WTC11 (cell line): ENCODE results near the gene CFAP99. TPM values are rescaled to one million over a fixed set of nuclear protein-coding genes. Genes with fewer than 3 reads are reported as not detected.

Source experiments
- ATAC-seq: fragments of 200-7000 bp; cut with Tn5 transposase; 2 replicates; pipeline ENCODE4 v1.10.0; 2021; ENCODE audit warnings: mild to moderate bottlenecking, moderate library complexity
- CTCF ChIA-PET: fragments of 300-600 bp; sonication (Branson Sonifier 250); formaldehyde crosslinking; loops from one replicate; lab custom pipeline; 2021; ENCODE audit warnings: antibody characterized with exemption; lab: Charles Lee
- POLR2A ChIA-PET: fragments of 350-600 bp; sonication (Branson Sonifier 250); formaldehyde crosslinking; loops from one replicate; lab custom pipeline; 2021; ENCODE audit warnings: antibody characterized with exemption; lab: Charles Lee
- DNase-seq: peaks from one replicate; pipeline ENCODE4 v3.0.0; 2021; ENCODE audit warnings: low spot score
- H3K27ac Mint-ChIP-seq: 2 replicates; pipeline ENCODE4 v1.8.0; 2021; ENCODE audit warnings: mixed read lengths
- H3K27me3 Mint-ChIP-seq: 2 replicates; pipeline ENCODE4 v1.8.0; 2021; ENCODE audit warnings: low read depth, mild to moderate bottlenecking, moderate library complexity, mixed read lengths
- H3K36me3 Mint-ChIP-seq: 2 replicates; pipeline ENCODE4 v1.8.0; 2021; ENCODE audit warnings: mixed read lengths
- H3K4me1 Mint-ChIP-seq: 2 replicates; pipeline ENCODE4 v1.8.0; 2022; ENCODE audit warnings: mixed read lengths
- H3K4me3 Mint-ChIP-seq: 2 replicates; pipeline ENCODE4 v1.8.0; 2021; ENCODE audit warnings: mild to moderate bottlenecking, moderate library complexity, mixed read lengths
- H3K9me3 Mint-ChIP-seq: 2 replicates; pipeline ENCODE4 v1.8.0; 2021; ENCODE audit warnings: mixed read lengths
- AFF4 ChIP-seq: sonication (generic); formaldehyde crosslinking; IDR thresholded peaks from 2 replicates; pipeline ENCODE4 v1.8.1; 2023; ENCODE audit warnings: mild to moderate bottlenecking, missing genetic modification reagents, borderline replicate concordance
- ATF2 ChIP-seq: sonication (generic); formaldehyde crosslinking; IDR thresholded peaks from 2 replicates; pipeline ENCODE4 v1.8.1; 2022; ENCODE audit warnings: low read depth, missing genetic modification reagents, borderline replicate concordance
- GABPB1 ChIP-seq: sonication (generic); formaldehyde crosslinking; IDR thresholded peaks from 2 replicates; pipeline ENCODE4 v1.8.1; 2023; ENCODE audit warnings: mild to moderate bottlenecking, missing genetic modification reagents
- IRF2 ChIP-seq: sonication (generic); formaldehyde crosslinking; IDR thresholded peaks from 2 replicates; pipeline ENCODE4 v1.8.0; 2022; ENCODE audit warnings: low read depth, missing genetic modification reagents, borderline replicate concordance
- KAT7 ChIP-seq: sonication (generic); formaldehyde crosslinking; IDR thresholded peaks from 2 replicates; pipeline ENCODE4 v1.8.1; 2023; ENCODE audit warnings: missing genetic modification reagents, mild to moderate bottlenecking, borderline replicate concordance
- NFYB ChIP-seq: sonication (generic); formaldehyde crosslinking; conservative IDR thresholded peaks from 2 replicates; pipeline ENCODE4 v1.8.0; 2022; ENCODE audit warnings: low read depth, missing genetic modification reagents
- NR2C2 ChIP-seq: sonication (generic); formaldehyde crosslinking; IDR thresholded peaks from 2 replicates; pipeline ENCODE4 v1.8.0; 2022; ENCODE audit warnings: mild to moderate bottlenecking, missing genetic modification reagents
- NR3C1 ChIP-seq: sonication (generic); formaldehyde crosslinking; conservative IDR thresholded peaks from 2 replicates; pipeline ENCODE4 v1.8.1; 2023; ENCODE audit warnings: low read depth, mild to moderate bottlenecking, missing genetic modification reagents
- OVOL2 ChIP-seq: fragments of 250-450 bp; sonication (Bioruptor Pico); IDR thresholded peaks from 2 replicates; pipeline ENCODE4 v1.9.0; 2021; ENCODE audit warnings: mild to moderate bottlenecking, borderline replicate concordance
- RELA ChIP-seq: sonication (generic); formaldehyde crosslinking; IDR thresholded peaks from 2 replicates; pipeline ENCODE4 v1.8.1; 2022; ENCODE audit warnings: missing genetic modification reagents, mild to moderate bottlenecking, borderline replicate concordance
- SMAD4 ChIP-seq: sonication (generic); formaldehyde crosslinking; IDR thresholded peaks from 2 replicates; pipeline ENCODE4 v1.8.0; 2022; ENCODE audit warnings: mild to moderate bottlenecking, missing genetic modification reagents
- total RNA-seq: library from RNA; stranded (reverse); gene quantifications from 3 replicates; pipeline ENCODE4 v1.2.3, GENCODE V29; 2021
- TF ChIP-seq, protein P1 (sequence below): fragments of 250-450 bp; sonication (Bioruptor Pico); IDR thresholded peaks from 2 replicates; pipeline ENCODE4 v1.9.0; 2021; ENCODE audit warnings: mild to moderate bottlenecking
- TF ChIP-seq, protein P2 (sequence below): sonication (generic); formaldehyde crosslinking; conservative IDR thresholded peaks from 2 replicates; pipeline ENCODE4 v1.8.1; 2023; ENCODE audit warnings: mild to moderate bottlenecking, low read depth, missing genetic modification reagents, moderate library complexity
- TF ChIP-seq, protein P3 (sequence below): fragments of 250-450 bp; sonication (Bioruptor Pico); IDR thresholded peaks from 2 replicates; pipeline ENCODE4 v2.1.2; 2022; ENCODE audit warnings: mild to moderate bottlenecking, moderate library complexity
- TF ChIP-seq, protein P4 (sequence below): sonication (generic); formaldehyde crosslinking; IDR thresholded peaks from 2 replicates; pipeline ENCODE4 v1.8.0; 2023; ENCODE audit warnings: mild to moderate bottlenecking, missing genetic modification reagents
- TF ChIP-seq, protein P5 (sequence below): sonication (generic); formaldehyde crosslinking; IDR thresholded peaks from 2 replicates; pipeline ENCODE4 v1.8.1; 2022; ENCODE audit warnings: mild to moderate bottlenecking, missing genetic modification reagents, moderate library complexity, borderline replicate concordance
- TF ChIP-seq, protein P6 (sequence below): sonication (generic); formaldehyde crosslinking; IDR thresholded peaks from 2 replicates; pipeline ENCODE4 v1.8.1; 2022; ENCODE audit warnings: low read depth, mild to moderate bottlenecking, moderate library complexity, missing genetic modification reagents, borderline replicate concordance
- TF ChIP-seq, protein P7 (sequence below): fragments of 250-450 bp; sonication (Bioruptor Pico); IDR thresholded peaks from 2 replicates; pipeline ENCODE4 v1.8.0; 2021; ENCODE audit warnings: mild to moderate bottlenecking

The CFAP99 gene
- total RNA-seq, 1 experiment from 2014 or later = not detected

- no peaks in the 10 kb centered on the region for H3K9me3 Mint-ChIP-seq
- H3K4me3 Mint-ChIP-seq = no peak overlapping the region
- peaks cover 49% of the 10 kb centered on the region for H3K4me1 Mint-ChIP-seq
- TF ChIP-seq NFYB (no peak), NR3C1 (CRISPR knock-in tag) (no peak), GABPB1 (no peak)
- TF ChIP-seq, protein P1, sequence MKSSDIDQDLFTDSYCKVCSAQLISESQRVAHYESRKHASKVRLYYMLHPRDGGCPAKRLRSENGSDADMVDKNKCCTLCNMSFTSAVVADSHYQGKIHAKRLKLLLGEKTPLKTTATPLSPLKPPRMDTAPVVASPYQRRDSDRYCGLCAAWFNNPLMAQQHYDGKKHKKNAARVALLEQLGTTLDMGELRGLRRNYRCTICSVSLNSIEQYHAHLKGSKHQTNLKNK (CRISPR knock-in tag) = no peak
- TF ChIP-seq, protein P2, sequence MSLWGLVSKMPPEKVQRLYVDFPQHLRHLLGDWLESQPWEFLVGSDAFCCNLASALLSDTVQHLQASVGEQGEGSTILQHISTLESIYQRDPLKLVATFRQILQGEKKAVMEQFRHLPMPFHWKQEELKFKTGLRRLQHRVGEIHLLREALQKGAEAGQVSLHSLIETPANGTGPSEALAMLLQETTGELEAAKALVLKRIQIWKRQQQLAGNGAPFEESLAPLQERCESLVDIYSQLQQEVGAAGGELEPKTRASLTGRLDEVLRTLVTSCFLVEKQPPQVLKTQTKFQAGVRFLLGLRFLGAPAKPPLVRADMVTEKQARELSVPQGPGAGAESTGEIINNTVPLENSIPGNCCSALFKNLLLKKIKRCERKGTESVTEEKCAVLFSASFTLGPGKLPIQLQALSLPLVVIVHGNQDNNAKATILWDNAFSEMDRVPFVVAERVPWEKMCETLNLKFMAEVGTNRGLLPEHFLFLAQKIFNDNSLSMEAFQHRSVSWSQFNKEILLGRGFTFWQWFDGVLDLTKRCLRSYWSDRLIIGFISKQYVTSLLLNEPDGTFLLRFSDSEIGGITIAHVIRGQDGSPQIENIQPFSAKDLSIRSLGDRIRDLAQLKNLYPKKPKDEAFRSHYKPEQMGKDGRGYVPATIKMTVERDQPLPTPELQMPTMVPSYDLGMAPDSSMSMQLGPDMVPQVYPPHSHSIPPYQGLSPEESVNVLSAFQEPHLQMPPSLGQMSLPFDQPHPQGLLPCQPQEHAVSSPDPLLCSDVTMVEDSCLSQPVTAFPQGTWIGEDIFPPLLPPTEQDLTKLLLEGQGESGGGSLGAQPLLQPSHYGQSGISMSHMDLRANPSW (CRISPR knock-in tag) = no peak
- TF ChIP-seq, protein P3, sequence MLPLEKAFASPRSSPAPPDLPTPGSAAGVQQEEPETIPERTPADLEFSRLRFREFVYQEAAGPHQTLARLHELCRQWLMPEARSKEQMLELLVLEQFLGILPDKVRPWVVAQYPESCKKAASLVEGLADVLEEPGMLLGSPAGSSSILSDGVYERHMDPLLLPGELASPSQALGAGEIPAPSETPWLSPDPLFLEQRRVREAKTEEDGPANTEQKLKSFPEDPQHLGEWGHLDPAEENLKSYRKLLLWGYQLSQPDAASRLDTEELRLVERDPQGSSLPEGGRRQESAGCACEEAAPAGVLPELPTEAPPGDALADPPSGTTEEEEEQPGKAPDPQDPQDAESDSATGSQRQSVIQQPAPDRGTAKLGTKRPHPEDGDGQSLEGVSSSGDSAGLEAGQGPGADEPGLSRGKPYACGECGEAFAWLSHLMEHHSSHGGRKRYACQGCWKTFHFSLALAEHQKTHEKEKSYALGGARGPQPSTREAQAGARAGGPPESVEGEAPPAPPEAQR (CRISPR knock-in tag) = no peak
- TF ChIP-seq, protein P4, sequence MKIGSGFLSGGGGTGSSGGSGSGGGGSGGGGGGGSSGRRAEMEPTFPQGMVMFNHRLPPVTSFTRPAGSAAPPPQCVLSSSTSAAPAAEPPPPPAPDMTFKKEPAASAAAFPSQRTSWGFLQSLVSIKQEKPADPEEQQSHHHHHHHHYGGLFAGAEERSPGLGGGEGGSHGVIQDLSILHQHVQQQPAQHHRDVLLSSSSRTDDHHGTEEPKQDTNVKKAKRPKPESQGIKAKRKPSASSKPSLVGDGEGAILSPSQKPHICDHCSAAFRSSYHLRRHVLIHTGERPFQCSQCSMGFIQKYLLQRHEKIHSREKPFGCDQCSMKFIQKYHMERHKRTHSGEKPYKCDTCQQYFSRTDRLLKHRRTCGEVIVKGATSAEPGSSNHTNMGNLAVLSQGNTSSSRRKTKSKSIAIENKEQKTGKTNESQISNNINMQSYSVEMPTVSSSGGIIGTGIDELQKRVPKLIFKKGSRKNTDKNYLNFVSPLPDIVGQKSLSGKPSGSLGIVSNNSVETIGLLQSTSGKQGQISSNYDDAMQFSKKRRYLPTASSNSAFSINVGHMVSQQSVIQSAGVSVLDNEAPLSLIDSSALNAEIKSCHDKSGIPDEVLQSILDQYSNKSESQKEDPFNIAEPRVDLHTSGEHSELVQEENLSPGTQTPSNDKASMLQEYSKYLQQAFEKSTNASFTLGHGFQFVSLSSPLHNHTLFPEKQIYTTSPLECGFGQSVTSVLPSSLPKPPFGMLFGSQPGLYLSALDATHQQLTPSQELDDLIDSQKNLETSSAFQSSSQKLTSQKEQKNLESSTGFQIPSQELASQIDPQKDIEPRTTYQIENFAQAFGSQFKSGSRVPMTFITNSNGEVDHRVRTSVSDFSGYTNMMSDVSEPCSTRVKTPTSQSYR (CRISPR knock-in tag) = no peak
- ATAC-seq (no peak), DNase-seq (no peak)
- ChIA-PET POLR2A (no interaction called here), CTCF (interaction anchor here (1.0 to 1.4 kb wide), 2 partner anchors 8 to 33 kb away, joined by 3 to 5 read pairs; no protein-coding TSS in a partner anchor)
- no peaks in the 10 kb centered on the region for H3K36me3 Mint-ChIP-seq
- peaks cover 6% of the 10 kb centered on the region for H3K27me3 Mint-ChIP-seq
- no peak overlapping the region for H3K27ac Mint-ChIP-seq
These were observed 9.8 kb upstream of the CFAP99 start for GRCh38 chr4:2408976-2409375.

DNA sequence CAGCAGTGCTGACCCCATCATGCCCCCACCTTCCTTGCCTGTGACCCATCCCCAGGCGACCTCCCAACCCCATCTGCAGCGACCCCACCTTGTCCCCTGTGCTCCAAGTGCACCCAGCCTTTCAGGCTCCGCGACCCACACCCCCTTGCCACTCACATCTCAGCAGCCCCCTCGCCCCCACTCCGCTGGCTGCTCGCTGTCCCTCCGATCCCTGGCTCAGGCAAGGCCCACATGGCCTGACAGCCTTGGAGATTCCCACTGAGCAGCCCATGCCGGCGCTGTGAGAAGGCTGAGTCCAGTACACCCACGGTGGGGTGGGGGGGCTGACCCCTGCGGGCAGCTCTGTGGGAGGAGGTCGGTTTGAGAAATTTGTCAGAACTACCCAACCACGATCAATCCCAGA, 9.4 kb upstream of the CFAP99 start:
- no peak for DNase-seq
- Mint-ChIP-seq H3K36me3 (no peaks in the 10 kb centered on the region), H3K27ac (no peak overlapping the region), H3K4me1 (peaks cover 50% of the 10 kb centered on the region)
- ChIA-PET CTCF (interaction anchor here (1.0 to 1.4 kb wide), 2 partner anchors 9 to 33 kb away, joined by 3 to 5 read pairs; no protein-coding TSS in a partner anchor), POLR2A (no interaction called here)
- TF ChIP-seq IRF2 (CRISPR knock-in tag) (no peak), AFF4 (CRISPR knock-in tag) (no peak), OVOL2 (CRISPR knock-in tag) (no peak), SMAD4 (CRISPR knock-in tag) (no peak), RELA (CRISPR knock-in tag) (no peak), NR2C2 (no peak), ATF2 (no peak), KAT7 (no peak)
- TF ChIP-seq, protein P5, sequence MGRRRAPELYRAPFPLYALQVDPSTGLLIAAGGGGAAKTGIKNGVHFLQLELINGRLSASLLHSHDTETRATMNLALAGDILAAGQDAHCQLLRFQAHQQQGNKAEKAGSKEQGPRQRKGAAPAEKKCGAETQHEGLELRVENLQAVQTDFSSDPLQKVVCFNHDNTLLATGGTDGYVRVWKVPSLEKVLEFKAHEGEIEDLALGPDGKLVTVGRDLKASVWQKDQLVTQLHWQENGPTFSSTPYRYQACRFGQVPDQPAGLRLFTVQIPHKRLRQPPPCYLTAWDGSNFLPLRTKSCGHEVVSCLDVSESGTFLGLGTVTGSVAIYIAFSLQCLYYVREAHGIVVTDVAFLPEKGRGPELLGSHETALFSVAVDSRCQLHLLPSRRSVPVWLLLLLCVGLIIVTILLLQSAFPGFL (CRISPR knock-in tag) = no peak
- TF ChIP-seq, protein P6, sequence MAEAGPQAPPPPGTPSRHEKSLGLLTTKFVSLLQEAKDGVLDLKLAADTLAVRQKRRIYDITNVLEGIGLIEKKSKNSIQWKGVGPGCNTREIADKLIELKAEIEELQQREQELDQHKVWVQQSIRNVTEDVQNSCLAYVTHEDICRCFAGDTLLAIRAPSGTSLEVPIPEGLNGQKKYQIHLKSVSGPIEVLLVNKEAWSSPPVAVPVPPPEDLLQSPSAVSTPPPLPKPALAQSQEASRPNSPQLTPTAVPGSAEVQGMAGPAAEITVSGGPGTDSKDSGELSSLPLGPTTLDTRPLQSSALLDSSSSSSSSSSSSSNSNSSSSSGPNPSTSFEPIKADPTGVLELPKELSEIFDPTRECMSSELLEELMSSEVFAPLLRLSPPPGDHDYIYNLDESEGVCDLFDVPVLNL (CRISPR knock-in tag) = no peak
- TF ChIP-seq, protein P7, sequence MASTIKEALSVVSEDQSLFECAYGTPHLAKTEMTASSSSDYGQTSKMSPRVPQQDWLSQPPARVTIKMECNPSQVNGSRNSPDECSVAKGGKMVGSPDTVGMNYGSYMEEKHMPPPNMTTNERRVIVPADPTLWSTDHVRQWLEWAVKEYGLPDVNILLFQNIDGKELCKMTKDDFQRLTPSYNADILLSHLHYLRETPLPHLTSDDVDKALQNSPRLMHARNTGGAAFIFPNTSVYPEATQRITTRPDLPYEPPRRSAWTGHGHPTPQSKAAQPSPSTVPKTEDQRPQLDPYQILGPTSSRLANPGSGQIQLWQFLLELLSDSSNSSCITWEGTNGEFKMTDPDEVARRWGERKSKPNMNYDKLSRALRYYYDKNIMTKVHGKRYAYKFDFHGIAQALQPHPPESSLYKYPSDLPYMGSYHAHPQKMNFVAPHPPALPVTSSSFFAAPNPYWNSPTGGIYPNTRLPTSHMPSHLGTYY (CRISPR knock-in tag) = no peak
- TF ChIP-seq, all 79 proteins: peak for 0
- H3K9me3 Mint-ChIP-seq = no peaks in the 10 kb centered on the region
- H3K27me3 Mint-ChIP-seq = peaks cover 10% of the 10 kb centered on the region
- no peak overlapping the region for H3K4me3 Mint-ChIP-seq
- ATAC-seq = no peak
